HG03175 (cell line): ENCODE results near the gene C1orf35.

Experiments used
- ATAC-seq: cut with Tn5 transposase; IDR thresholded peaks from one replicate; pipeline ENCODE4 v1.9.1; 2021; ENCODE audit warnings: mild to moderate bottlenecking, moderate library complexity; ENCODE audit not compliant: unreplicated experiment

Gene C1orf35

DNA sequence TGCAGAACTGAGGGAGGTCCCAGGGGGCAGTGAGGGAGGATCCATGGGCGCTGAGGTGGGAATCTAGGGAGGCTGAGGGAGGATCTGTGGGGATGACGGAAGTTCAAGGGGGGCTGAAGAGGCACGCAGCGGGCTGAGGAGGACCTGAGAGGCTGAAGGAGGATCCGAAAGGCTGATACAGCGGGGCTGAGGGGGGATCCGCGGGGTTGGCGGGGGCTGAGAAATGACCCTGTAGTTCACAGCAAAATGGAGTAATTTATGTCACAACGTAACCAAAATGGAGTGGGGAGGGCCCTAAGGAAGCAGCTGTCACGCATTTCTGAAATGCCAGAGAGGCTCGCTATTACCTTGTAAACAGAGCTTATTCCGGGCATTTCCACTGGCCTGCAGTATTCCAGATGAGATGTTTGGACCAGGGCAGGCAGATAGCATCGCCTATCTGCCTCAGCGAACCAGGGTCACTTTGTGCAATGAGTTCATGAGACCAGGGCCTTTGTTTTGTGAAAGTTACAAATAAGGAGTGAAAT is 6.9 kb upstream of the C1orf35 start:
- ATAC-seq, result no peak

DNA sequence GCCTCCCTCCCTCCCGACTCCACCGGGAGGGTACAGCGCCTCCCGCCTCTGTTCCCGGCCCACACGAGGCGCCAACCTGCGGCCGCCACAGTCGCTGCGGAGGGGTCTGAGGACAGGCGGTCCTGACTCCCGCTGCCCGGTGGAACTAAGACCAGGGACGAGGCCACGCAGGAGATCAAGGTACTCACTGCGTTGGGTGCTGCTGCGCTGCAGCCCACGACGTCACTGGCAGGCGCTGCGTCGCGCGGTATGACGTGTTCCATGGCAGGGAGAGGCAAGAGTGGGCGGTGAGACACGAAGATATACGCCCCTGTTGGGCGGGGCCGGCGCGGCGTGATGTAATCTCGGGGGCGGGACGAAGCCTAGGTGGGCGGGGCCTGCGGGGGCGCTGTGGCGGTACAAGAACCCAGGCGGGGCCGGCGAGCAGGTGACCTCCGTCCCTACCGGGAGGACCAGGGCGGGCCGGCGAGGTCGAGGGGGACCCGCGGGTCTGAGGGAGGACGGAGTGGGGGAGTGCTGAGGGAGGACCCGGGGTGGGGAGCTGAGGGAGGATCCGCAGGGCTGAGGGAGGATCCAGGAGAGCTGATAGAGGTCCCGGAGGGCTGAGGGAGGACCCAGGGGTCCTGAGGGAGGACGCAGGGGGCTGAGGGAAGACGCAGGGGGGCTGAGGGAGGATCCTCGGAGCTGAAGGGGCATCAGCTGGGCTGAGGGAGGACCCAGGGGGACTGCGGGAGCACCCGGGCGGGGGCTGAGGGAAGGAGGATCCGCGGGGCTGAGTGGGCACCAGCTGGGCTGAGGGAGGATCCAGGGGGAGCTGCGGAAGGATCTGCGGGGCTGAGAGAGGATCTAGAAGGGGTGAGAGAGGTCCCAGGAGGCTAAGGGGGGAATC is 6.2 kb upstream of the C1orf35 start, which contains the start of gene MRPL55:
Gene MRPL55, minus strand, starts transcription at position 227 of the 889 bp plus-strand sequence. CDS start 1,039 bp downstream, outside the sequence.
- ATAC-seq, result peak; percentile 91

DNA sequence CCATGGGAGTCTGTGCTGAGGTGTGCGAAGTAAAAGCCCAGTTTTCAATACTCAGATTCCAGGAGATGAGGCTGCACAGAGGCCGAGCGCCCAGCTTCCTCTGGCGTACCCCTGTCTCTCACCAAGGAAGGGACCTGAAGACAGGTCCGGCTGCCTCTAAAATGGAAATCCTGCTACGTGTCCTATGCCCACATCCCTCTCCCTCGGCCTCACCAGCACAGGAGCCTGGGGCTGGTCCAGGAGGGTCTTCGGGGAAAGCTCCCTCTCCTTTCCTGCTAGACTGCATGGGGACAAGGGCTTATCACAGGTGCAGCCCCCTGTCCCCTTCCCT is 5.6 kb upstream of the C1orf35 start:
- peak; percentile 6 for ATAC-seq

DNA sequence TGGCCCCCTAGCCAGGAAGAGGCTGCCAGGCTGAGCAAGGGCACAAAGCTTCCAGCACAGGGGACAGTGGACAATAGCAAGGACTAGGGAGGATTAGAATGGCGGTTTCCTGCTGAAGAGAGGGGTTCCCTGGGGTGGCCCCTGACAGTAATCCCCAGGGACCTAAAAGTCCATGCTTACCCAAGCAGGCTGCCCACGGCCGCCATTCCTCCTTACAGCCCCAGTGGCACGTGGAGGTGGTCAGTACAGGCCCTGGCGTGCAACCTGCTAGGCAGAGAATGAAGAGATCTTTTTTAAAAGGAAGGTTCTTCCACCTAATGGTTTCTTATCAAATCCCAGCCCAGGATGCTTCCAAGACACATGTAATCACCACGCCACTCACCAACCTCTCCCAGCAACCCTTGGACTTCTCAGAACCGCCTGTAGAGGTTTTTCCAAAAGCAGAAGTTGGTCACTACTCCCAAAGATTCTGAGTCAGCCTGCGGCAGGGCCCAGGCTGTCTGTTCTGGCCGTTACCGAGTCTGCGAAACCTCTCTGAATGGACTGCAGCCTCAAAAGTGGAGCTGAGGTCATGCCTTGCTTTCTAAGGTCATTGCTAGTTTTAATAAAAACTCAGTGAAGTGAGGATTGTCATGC is 5.0 kb upstream of the C1orf35 start:
- no peak for ATAC-seq

DNA sequence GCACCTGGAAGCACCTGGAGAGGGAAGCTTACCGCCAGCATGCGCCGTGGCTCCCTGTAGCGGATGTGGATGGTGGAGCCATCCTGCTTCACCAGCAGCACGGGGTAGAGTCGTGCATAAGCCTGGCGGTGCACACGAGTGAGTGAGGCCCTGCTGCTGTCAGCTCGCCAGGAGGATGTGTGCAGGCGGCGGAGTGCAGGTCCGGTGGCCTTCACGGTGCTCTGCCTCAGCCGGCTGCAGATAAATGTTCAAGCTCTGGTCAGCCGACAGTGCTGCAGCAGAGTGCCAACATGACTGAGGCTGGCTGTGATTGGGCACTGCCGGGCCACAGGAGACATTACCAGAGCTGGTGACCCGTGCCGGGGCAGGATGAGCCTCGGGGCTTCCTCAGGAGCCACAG is 4.5 kb upstream of the C1orf35 start:
- ATAC-seq, result no peak

DNA sequence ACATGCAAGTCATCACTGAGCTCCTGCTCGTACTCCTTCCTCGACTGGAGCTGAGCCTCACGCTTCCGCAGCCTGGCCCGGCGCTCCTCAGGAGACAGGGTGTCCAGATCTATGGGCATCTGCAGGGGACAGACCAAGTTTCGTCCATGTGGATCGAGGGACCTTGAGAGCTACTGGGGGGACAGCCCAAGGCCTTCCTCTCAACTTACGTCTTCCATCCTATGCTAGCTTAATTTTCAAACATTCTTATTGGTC is 3.6 kb upstream of the C1orf35 start:
- no peak for ATAC-seq

DNA sequence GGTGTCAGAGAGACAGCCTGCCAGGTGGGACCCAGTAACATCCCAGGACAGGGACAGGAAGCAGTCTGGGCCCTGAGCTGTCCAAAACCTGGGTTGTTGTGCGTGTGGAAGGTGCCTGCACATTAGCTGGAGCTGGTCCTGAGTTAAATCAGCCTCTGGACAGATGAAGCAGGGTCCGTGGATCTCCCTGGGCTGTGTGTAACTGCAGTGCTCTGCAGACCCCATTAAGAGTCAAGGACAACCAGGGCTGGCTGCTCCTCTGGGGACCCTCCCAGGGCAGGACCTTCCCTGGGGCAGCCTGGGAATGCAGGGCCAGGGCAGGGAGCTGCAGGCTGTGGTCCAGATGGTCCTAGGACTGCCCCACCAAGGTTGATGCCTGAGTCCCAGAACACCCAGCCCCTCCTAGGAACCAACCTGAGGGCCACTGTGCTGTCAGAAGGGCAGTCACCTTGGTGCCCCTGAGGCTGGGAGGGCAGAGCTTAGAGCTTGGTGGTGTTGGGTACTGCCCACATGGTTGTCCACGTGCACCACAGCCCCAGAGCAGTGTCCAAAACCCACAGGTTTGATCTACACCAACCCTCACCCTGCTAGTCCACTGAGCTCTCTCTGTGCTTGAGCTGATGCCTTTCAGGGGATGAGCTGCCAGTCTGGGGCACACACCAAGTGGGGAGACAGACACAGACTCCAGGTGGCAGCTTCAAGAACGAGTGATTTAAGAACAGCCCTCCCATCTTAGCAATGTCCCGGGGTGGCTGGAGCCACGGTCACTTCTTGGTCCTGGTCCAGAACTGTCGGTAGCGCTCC is 3.1 kb upstream of the C1orf35 start:
- no peak for ATAC-seq

DNA sequence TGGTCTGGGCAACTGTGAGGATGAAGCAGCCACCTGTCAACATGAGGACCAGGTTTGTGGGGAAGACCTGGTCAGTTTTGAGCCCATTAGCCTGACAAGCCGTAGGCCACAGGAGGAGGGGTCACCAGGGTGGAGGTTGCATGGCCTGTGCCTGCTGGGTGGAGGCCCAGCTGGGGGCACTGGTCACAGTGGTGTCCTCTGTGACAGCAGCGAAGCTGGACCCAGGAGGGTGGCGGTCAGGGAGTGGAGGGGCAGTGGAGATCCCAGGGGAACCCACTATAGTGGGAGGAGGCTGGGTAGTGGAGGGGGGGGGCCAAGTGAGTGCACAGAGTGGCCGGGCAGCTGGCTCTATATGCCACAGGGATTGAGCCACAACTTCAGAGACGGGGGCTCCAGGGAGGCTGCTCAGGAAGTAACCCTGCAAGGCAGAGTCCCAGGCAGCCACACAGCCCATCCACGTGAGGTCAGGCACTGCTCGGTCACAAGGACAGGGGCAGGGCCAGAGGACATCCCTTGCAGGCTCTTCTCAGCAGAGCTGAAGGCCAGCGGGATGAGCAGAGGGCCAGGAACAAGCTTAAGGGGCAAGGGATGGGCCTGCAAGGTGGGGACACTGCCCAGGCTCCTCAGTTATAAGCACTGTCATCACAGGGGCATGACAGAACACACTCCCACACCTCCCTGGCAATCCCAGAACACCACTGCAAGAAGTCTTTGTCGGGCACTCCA is 2.3 kb upstream of the C1orf35 start:
- ATAC-seq, result no peak

DNA sequence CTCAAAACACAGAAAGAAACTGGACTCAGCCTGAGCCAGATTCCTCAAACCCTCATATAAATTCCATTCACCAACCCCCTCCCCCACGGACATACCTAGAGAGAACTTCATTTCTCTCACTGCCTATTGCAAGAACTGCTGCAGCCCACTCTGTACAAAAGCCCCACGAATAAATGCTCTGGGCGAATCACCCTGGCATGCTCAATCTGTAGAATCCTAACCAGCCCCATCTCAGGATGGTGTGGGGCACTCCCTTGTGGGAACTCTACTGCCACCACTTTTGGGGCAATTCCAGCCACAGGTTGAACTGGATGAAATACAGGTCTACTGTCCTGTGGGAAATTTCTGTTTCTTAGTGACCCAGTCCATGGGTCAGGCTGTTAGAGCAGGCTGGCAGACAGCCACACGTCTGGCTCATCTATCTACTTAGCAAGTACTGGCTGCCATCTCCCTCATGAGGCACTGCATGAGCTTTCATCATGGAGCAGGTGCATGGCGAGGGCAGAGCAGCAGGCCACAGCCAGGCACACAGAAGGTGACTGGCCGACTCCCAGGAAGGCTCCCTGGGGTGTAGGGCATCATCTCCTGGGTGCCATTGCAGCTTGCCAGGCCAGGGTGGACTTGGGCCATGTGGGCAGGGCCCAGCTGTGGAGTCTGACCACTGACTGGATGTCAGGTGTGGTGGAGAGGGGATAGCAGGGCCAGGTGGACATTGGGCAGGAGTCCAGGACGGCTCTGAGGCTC is 1.6 kb upstream of the C1orf35 start:
- no peak for ATAC-seq

DNA sequence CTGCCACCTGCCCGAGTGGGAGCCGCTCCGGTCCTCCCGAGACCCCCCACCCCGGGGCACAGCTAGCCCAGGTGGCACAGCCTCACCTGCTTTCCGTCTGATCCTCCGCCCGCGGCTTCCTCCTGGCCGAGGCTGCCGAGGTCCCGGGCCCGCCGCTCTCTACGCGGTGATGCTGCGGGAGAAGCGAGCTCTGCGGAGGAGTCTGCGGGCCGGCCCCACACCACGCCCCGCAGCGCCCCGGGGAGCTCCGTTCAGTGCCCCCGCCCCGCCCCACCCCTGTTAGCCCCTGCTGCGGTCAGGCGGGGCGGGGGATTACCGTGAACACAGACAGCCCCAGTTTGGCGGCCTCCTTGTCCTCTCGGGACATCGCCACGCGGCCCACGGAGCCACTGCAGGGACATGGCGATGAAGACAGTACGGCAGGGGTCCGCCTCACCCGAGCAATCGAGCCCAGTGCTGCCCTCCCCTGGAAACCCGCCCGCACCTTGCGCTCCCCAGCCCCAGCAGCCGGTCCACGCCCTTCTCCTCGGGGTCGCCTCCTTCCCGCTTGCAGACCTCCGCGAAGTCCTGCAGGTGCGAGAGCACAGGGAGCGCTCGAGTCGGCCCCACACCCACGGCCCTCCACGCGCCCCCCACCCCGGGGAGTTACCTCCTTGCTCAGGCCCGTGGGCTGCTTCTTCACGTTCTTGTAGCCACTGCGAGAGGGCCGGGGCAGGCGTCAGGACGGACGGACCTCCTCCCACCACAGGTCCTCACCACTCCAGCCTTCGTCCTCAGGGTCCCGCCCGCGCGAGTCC is 933 bp downstream of the C1orf35 start:
- ATAC-seq, result peak; percentile 15

DNA sequence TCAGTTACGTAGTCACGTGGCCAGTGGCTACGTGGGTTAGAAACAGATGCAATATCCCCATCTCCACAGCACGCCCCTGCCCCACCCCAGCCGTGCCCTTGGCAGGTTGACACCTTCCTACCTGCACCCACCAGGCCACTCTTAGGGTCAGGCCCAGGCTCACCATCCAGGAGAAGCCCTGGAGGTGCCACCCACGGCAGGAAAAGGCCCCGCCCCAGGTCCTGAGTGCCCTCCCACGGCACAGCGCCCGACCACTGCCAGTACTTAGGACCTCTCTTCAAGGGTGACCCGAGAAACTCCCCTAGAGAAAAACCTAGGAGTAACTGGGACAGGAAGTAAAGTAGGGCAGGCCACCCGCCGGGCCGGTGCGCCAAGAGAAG is 1.5 kb downstream of the C1orf35 start:
- no peak for ATAC-seq

DNA sequence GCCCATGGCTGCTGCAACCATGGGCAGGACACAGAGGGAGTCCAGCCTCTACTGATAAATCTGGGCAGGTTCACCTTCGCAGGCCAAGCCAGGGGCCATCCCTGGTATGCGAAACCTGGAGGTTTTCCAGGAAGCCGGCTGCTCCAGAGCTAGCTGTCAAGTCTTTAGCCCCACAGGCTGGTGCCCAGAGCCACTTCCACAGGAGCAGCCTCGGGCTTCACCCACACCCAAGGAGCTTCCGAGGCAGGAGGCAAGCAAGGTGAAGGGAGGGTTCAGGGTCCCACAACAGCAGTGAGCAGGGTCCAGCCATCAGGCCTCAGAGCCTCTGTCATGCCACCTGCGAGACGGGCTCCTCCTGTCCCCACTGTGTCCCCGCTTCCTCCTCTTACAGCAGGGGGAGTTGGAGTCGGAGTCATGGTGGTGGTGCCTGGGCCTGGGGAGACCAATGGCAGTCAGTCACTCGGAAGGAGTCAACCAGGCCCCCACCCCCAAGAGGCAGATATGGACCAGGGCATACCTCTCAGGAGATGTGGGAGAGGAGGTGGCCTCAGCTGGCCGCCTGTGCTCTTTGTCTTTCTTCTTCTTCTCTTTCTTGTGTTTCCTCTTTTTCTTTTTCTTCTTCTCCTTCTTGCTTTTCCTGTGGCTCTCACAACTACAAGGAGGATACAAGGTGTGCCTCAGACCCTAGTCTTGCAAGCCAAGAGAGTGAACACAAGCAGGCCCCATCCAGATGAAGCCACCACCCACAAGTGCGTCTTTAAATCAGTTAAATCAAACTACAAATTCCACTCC is 2.1 kb downstream of the C1orf35 start:
- no peak for ATAC-seq

DNA sequence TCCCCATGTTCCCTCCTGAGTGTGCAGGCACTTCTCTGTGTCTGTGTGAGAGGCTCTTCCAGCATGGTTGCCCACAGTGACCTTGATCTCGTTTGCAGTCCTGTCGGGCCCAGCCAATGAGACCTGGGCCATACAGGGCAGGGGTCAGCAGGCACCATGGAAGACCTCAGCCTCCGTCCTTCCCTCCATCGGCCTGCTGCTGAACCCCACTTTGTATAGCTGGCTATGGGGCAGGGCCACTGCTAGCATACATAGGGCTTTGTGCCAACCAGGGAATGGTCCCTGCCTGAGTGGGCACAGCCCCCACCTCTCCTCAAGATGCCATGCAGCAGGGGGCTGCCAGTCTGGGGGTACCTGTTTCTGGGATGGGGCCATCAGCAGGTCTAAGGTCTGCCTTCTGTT is 3.8 kb downstream of the C1orf35 start:
- ATAC-seq, result no peak

DNA sequence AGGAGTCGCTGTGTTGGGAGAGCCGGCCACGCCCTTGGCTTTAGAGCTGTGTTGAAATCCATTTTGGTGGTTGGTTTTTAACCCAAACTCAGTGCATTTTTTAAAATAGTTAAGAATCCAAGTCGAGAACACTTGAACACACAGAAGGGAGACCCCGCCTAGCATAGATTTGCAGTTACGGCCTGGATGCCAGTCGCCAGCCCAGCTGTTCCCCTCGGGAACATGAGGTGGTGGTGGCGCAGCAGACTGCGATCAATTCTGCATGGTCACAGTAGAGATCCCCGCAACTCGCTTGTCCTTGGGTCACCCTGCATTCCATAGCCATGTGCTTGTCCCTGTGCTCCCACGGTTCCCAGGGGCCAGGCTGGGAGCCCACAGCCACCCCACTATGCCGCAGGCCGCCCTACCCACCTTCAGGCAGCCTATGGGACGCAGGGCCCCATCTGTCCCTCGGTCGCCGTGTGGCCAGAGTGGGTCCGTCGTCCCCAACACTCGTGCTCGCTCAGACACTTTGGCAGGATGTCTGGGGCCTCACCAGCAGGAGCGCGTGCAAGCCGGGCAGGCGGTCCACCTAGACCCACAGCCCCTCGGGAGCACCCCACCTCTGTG is 4.7 kb downstream of the C1orf35 start:
- ATAC-seq, result no peak

DNA sequence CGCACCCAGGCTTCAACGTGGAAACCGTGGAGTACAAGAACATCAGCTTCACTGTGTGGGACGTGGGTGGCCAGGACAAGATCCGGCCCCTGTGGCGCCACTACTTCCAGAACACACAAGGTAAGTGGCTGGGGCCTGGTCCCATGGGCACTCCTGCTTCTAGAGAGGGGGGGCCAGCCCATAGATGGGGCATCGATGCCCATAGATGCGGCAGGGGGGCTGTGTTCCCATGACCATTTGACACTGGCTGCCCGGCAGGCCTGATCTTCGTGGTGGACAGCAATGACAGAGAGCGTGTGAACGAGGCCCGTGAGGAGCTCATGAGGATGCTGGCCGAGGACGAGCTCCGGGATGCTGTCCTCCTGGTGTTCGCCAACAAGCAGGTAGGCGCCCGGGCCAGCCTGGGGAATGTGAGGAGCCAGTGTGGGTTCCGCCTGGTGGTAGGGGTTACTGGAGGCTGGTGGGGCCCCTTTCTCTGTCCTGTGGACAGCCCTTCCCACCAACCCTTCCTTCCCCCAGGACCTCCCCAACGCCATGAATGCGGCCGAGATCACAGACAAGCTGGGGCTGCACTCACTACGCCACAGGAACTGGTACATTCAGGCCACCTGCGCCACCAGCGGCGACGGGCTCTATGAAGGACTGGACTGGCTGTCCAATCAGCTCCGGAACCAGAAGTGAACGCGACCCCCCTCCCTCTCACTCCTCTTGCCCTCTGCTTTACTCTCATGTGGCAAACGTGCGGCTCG is 5.6 kb downstream of the C1orf35 start:
- no peak for ATAC-seq

DNA sequence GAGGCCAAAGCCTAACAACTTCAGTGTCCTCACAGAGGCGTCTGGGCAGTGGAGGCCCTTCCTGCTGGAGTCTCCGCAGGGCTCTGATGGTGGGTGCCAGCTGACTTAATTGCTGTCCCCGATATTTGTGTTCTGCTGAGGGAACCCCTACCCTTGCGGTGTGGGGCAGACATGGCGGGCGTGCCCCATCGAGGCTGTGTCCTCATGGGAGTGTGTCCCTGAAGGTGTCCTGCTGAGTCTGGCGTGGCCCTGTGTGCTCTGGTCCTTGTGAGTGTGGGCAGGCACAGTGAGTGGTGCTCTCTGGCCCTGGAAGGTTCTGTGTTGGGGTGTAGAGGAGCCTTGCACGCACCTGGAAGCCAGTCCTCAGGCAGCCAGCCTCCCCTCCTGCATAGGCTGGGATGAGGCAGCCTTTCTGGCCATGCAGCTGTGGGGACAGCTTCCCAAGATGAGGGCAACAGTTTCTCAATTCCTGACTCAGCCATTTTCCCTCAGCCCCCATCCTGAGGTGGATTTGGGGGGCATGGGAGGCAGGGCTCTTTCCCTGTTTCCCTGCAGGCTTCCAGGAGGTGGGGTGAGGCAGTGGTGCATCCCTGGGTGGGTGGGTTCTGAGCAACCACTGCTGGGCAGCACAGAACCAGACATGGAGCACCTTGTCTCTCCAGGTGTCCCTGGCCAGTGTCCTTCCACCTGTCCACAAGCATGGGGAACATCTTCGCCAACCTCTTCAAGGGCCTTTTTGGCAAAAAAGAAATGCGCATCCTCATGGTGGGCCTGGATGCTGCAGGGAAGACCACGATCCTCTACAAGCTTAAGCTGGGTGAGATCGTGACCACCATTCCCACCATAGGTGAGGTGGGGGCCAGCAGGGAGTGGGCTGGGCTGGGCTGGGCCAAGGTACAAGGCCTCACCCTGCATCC is 6.5 kb downstream of the C1orf35 start:
- no peak for ATAC-seq

DNA sequence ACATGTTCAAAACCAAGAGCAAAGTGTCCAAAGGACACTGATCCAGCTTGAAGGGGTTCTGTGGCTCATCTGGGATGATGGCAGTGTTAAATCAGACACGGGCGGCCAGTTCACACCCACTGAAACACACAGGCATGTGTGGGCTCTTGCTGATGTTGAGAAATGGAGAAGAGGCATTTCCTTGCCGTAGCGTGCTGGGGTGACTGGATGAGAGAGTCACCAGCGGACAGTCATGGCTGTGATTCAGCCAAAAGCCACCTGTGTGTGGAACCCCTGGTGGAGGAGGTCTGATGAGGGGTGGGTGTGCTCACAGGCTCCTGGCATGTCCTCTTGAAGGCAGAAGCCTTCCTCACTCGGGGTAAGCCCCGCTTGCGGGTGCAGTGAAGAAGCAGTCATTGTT is 7.2 kb downstream of the C1orf35 start:
- no peak for ATAC-seq
